Activated T-cell treated with anti-CD3 and anti-CD28 coated beads, Interleukin-2, amount 50 U/mL, for 24 hours (primary cell): ENCODE measurements around the gene HTR4.
A peak's percentile ranks its signal among the peaks of the same experiment; 100 is the strongest.

Experiments used
- DNase-seq: peaks from one replicate; pipeline ENCODE4 v3.0.0-alpha.2; 2020
- H3K27ac Mint-ChIP-seq: 2 replicates; pipeline ENCODE4 v1.8.0; 2020; ENCODE audit warnings: mild to moderate bottlenecking, mixed read lengths
- H3K27me3 Mint-ChIP-seq: 2 replicates; pipeline ENCODE4 v1.8.0; 2020; ENCODE audit warnings: mixed read lengths
- H3K36me3 Mint-ChIP-seq: 2 replicates; pipeline ENCODE4 v1.8.0; 2020; ENCODE audit warnings: low read depth, mixed read lengths
- H3K4me1 Mint-ChIP-seq: 2 replicates; pipeline ENCODE4 v1.8.0; 2020; ENCODE audit warnings: low read depth, mixed read lengths
- H3K4me3 Mint-ChIP-seq: 2 replicates; pipeline ENCODE4 v1.8.0; 2020; ENCODE audit warnings: mild to moderate bottlenecking, moderate library complexity, mixed read lengths
- H3K9me3 Mint-ChIP-seq: 2 replicates; pipeline ENCODE4 v1.8.0; 2020; ENCODE audit warnings: mixed read lengths

The HTR4 gene, protein sequence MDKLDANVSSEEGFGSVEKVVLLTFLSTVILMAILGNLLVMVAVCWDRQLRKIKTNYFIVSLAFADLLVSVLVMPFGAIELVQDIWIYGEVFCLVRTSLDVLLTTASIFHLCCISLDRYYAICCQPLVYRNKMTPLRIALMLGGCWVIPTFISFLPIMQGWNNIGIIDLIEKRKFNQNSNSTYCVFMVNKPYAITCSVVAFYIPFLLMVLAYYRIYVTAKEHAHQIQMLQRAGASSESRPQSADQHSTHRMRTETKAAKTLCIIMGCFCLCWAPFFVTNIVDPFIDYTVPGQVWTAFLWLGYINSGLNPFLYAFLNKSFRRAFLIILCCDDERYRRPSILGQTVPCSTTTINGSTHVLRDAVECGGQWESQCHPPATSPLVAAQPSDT

DNA sequence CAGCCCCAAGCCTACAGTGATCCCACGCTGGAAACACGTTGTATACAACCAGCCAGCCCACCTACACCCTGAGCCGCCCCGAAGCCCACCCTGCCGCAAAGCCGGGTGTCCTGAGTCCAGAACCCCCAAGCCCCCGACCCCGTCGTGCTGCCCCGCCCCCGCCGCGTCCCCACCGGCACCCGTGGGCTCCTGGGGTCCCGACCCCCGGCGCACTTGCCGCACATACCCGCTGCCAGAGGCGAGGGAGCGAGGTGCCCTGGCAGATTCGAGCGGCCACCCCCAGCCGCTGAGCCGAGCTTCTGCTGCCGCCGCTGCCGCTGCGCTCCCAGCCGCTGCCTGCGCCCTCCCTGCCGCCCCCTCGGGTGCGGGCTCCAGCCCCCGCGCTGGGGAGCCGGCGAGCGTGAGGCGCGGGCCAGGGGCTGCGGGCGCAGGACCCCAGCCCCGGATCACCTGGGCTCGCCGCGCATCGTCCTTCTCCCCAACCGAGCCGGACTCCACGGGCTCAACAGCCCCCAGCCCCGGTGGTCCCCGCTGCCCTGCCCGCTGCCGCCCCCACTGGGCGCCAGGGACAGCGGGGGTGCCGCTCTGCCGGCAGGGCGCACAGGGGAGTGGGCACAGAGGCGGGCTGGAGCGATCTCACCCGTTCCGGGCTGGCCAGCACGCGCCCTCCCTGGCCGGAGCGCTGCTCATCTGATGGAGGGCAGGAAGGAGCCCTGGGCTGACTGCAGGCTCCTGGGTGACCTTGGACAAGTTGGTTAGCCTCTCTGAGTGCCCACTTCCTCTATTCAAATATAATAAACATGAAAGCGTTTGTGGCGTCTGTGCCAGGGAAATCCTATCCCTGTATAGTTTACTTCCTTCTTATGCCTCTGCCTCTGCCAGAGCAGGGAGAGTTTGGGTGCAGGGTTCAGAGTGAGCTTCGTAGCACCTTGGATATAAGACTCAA, at the start of gene HTR4:
Gene HTR4, minus strand, starts transcription at position 692 of the 946 bp plus-strand sequence. CDS start 17,513 bp downstream, outside the sequence.
- H3K9me3 Mint-ChIP-seq: no peaks in the 10 kb centered on the region
- no peak within 1 kb of the TSS for H3K27ac Mint-ChIP-seq
- no peak for DNase-seq
- peaks cover 66% of the 10 kb centered on the region for H3K27me3 Mint-ChIP-seq
- H3K4me1 Mint-ChIP-seq: peaks cover 2% of the 10 kb centered on the region
- H3K36me3 Mint-ChIP-seq: no peaks in the 10 kb centered on the region
- H3K4me3 Mint-ChIP-seq: no peak within 1 kb of the TSS

DNA sequence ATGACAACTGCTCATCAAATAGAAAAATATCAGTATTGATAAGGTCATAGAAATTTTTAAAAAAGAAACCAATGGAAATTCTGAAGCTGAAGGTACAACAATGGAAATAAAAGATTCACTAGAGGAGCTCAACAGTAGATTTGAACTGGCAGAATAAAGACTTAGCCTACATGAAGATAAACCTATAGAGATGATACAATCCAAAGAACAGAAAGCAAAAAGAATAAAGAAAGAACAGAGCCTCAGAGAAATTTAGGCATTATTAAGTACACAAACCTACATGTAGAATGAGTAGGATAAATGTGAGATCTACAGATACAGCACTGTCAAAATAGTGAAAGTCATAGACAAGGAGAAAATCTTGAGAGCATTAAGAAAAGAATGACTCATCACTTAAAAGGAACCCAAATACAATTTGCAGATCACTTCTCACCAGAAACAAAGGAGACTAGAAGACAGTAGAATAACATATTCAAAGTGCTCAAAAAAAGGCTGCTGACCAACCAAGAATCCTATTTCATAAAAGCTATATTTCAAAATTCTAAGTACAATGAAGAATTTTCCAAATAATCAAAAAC, 47.8 kb upstream of the HTR4 start:
- Mint-ChIP-seq H3K4me1 (peaks cover 9% of the 10 kb centered on the region), H3K36me3 (no peaks in the 10 kb centered on the region), H3K27me3 (peaks cover 41% of the 10 kb centered on the region), H3K27ac (no peak overlapping the region), H3K4me3 (no peak overlapping the region), H3K9me3 (peaks cover 5% of the 10 kb centered on the region)
- DNase-seq: no peak

DNA sequence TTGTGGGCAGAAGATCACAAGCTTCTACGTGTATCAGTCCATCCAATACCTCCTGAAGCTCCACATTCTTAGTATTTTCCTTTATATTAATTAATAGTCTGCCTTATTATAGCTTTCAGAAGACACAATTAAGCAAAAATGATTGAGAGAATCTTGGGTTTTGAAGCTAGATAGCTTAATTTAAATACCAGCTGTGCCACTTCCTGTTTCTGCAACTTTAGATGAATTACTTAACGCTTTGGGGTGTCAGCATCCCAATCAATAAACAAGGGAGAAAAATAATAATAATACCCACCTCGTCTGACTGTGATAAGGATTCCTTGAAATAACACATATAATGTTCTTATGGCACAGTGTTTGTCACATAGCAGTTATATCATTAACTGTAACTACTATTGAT, 44.7 kb upstream of the HTR4 start:
- no peak overlapping the region for H3K27ac Mint-ChIP-seq
- peaks cover 45% of the 10 kb centered on the region for H3K27me3 Mint-ChIP-seq
- peaks cover 5% of the 10 kb centered on the region for H3K9me3 Mint-ChIP-seq
- H3K4me1 Mint-ChIP-seq: peaks cover 3% of the 10 kb centered on the region
- H3K4me3 Mint-ChIP-seq: no peak overlapping the region
- DNase-seq: no peak
- no peaks in the 10 kb centered on the region for H3K36me3 Mint-ChIP-seq

- peaks cover 34% of the 10 kb centered on the region for H3K27me3 Mint-ChIP-seq
- H3K4me1 Mint-ChIP-seq: peaks cover 3% of the 10 kb centered on the region
- H3K27ac Mint-ChIP-seq: no peak overlapping the region
- H3K4me3 Mint-ChIP-seq: no peak overlapping the region
- H3K36me3 Mint-ChIP-seq: no peaks in the 10 kb centered on the region
- H3K9me3 Mint-ChIP-seq: peaks cover 5% of the 10 kb centered on the region
- DNase-seq: no peak
Measured at GRCh38 chr5:148697809-148698196, 43.5 kb upstream of the HTR4 start.

- Mint-ChIP-seq H3K27ac (no peak overlapping the region), H3K27me3 (peaks cover 34% of the 10 kb centered on the region), H3K36me3 (no peaks in the 10 kb centered on the region), H3K9me3 (peaks cover 5% of the 10 kb centered on the region), H3K4me1 (peaks cover 3% of the 10 kb centered on the region), H3K4me3 (no peak overlapping the region)
- no peak for DNase-seq
Measured at GRCh38 chr5:148697180-148697808, 43.0 kb upstream of the HTR4 start.

DNA sequence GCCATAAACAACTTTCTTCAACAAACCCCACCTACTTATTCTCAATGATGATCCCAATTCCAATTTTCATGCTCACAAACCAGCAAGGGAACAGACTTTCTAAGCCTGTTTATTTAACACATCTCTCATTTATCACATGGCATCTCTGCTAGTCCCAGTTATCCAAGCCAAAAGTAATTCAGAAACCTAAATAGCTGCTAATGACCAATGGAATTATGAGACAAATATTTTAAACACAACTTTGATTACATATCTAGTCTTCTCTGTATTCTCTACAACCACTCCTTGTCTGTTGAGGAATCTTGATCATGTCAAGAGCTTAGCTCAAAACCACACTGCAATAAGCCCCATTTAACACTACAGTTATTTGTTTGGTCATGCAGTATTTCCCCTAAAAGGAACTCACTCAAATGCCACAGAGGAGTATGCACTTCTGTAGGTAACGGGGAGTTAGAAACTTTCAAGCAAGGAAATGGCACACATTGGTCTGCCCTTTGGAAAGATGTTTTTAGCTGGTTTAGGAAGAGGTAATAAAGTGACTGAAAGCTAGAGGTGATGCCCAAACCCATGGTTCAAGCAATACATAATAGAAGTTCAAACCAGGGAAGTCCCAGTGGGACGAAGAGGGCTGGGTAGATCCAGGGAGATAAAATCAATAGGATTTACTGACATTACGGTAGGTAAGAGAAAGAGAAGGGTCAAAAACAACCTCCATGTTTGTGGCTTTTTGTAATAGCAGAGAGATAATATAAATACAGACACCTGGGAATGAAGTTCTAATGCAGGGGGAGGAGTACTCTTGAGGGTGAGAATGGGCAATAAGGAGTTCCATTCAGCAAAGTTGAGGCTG, 42.1 kb upstream of the HTR4 start:
- Mint-ChIP-seq H3K36me3 (no peaks in the 10 kb centered on the region), H3K4me1 (no peaks in the 10 kb centered on the region), H3K27ac (no peak overlapping the region)

DNA sequence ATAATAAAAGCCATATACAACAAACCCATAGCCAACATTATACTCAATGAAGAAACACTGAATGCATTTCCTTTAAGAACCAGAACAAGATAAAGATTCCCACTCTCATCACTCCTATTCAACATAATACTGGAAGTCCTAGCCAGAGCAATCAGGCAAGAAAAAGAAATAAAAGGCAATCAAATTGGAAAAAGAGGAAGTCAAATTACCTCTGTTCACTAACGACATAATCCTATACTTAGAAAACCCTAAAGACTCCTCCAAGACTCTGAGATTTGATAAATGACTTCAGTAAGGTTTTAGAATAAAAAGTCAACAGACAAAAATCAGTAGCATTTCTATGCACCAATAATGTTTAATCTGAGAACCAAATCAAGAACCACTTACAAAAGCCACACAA, 36.6 kb upstream of the HTR4 start:
- H3K27ac Mint-ChIP-seq: peak overlapping the region; percentile 10
- H3K4me1 Mint-ChIP-seq: no peaks in the 10 kb centered on the region
- peaks cover 3% of the 10 kb centered on the region for H3K9me3 Mint-ChIP-seq
- H3K4me3 Mint-ChIP-seq: no peak overlapping the region
- peaks cover 22% of the 10 kb centered on the region for H3K27me3 Mint-ChIP-seq
- no peaks in the 10 kb centered on the region for H3K36me3 Mint-ChIP-seq
- no peak for DNase-seq

More for the DNA sequence above, 42.1 kb upstream of the HTR4 start:
- no peak for DNase-seq
- Mint-ChIP-seq H3K4me3 (no peak overlapping the region), H3K9me3 (peaks cover under 1% of the 10 kb centered on the region), H3K27me3 (peaks cover 34% of the 10 kb centered on the region)

DNA sequence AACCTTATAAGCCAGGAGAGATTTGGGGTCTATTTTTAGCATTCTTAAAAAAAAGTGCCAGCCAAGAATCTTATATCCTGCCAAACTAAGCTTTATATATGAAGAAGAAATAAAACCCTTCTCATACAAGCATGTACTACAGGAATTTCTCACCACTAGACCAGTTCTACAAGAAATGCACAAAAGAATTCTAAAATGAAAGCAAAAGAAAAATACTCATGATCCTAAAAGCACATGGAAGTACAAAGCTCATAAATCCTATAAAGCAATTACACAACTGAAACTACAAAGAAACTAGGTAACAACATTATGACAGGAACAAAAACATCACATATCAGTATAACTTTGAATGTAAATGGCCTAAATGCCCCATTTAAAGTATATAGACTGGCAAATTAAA, 34.5 kb upstream of the HTR4 start:
- Mint-ChIP-seq H3K27ac (no peak overlapping the region), H3K27me3 (peaks cover 24% of the 10 kb centered on the region), H3K4me3 (no peak overlapping the region), H3K4me1 (peaks cover 7% of the 10 kb centered on the region), H3K36me3 (no peaks in the 10 kb centered on the region), H3K9me3 (peaks cover 3% of the 10 kb centered on the region)
- DNase-seq: no peak

- peaks cover 29% of the 10 kb centered on the region for H3K27me3 Mint-ChIP-seq
- no peak overlapping the region for H3K27ac Mint-ChIP-seq
- DNase-seq: no peak
- peaks cover 3% of the 10 kb centered on the region for H3K9me3 Mint-ChIP-seq
- H3K36me3 Mint-ChIP-seq: no peaks in the 10 kb centered on the region
- no peak overlapping the region for H3K4me3 Mint-ChIP-seq
- peaks cover 7% of the 10 kb centered on the region for H3K4me1 Mint-ChIP-seq
Measured at GRCh38 chr5:148687871-148688270, 33.5 kb upstream of the HTR4 start.

DNA sequence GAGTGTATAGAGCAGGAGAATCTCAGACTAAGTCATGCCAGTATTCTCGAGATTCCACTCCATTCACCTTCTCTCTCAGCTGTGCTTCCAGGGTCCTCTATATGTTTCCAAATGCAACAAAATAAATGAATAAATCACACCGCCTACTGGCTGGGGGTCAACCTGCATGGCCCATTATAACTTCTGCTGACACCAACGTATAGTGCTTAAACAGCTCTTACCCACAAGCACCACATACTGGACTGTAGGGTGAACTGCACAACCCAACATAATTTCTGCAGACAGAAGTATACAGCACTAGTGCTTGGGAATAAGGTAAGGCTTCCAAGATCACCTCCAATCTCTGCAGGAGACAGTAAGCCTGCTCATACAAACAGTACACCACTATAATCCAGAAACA, 33.1 kb upstream of the HTR4 start:
- H3K9me3 Mint-ChIP-seq: peaks cover 3% of the 10 kb centered on the region
- DNase-seq: no peak
- H3K27me3 Mint-ChIP-seq: peaks cover 34% of the 10 kb centered on the region

GRCh38 chr5:148686660-148687059, 32.3 kb upstream of the HTR4 start:
- DNase-seq: no peak
- no peak overlapping the region for H3K4me3 Mint-ChIP-seq
- H3K4me1 Mint-ChIP-seq: peaks cover 7% of the 10 kb centered on the region
- H3K27me3 Mint-ChIP-seq: peaks cover 40% of the 10 kb centered on the region
- H3K27ac Mint-ChIP-seq: no peak overlapping the region
- no peaks in the 10 kb centered on the region for H3K36me3 Mint-ChIP-seq
- peaks cover 3% of the 10 kb centered on the region for H3K9me3 Mint-ChIP-seq

More for the DNA sequence above, 33.1 kb upstream of the HTR4 start:
- no peak overlapping the region for H3K27ac Mint-ChIP-seq
- H3K36me3 Mint-ChIP-seq: no peaks in the 10 kb centered on the region
- no peak overlapping the region for H3K4me3 Mint-ChIP-seq
- H3K4me1 Mint-ChIP-seq: peaks cover 7% of the 10 kb centered on the region

- H3K27ac Mint-ChIP-seq: no peak overlapping the region
- peaks cover 7% of the 10 kb centered on the region for H3K4me1 Mint-ChIP-seq
- H3K4me3 Mint-ChIP-seq: no peak overlapping the region
- DNase-seq: no peak
- H3K27me3 Mint-ChIP-seq: peaks cover 39% of the 10 kb centered on the region
- H3K9me3 Mint-ChIP-seq: peaks cover 3% of the 10 kb centered on the region
- no peaks in the 10 kb centered on the region for H3K36me3 Mint-ChIP-seq
Measured at GRCh38 chr5:148685520-148686134, 31.3 kb upstream of the HTR4 start.

- no peak overlapping the region for H3K27ac Mint-ChIP-seq
- no peaks in the 10 kb centered on the region for H3K36me3 Mint-ChIP-seq
- H3K4me3 Mint-ChIP-seq: no peak overlapping the region
- peaks cover 45% of the 10 kb centered on the region for H3K27me3 Mint-ChIP-seq
- no peak for DNase-seq
- peaks cover 7% of the 10 kb centered on the region for H3K4me1 Mint-ChIP-seq
- H3K9me3 Mint-ChIP-seq: peaks cover 3% of the 10 kb centered on the region
Measured at GRCh38 chr5:148684528-148684927, 30.2 kb upstream of the HTR4 start.
